Activated naive CD4-positive, alpha-beta T cell treated with anti-CD3 and anti-CD28 coated beads for 36 hours (primary cell): ENCODE data around the gene FAM209A. TPM values are rescaled to one million over a fixed set of nuclear protein-coding genes. Genes with fewer than 3 reads are reported as not detected.

ENCODE experiments used
- CTCF ChIA-PET: fragments of 350-600 bp; sonication (Branson Sonifier 250); formaldehyde crosslinking; loops from one replicate; lab custom pipeline; 2021; ENCODE audit warnings: antibody characterized with exemption; lab: Charles Lee
- DNase-seq: peaks from one replicate; pipeline ENCODE4 v3.0.0-alpha.2; 2020
- H3K27ac Mint-ChIP-seq: one replicate; pipeline ENCODE4 v1.8.0; 2021; ENCODE audit warnings: mild to moderate bottlenecking, mixed read lengths
- H3K27me3 Mint-ChIP-seq: one replicate; pipeline ENCODE4 v1.8.0; 2021; ENCODE audit warnings: low read depth, mixed read lengths
- H3K36me3 Mint-ChIP-seq: one replicate; pipeline ENCODE4 v1.8.0; 2021; ENCODE audit warnings: low read depth, mixed read lengths
- H3K4me1 Mint-ChIP-seq: one replicate; pipeline ENCODE4 v1.8.0; 2021; ENCODE audit warnings: low read depth, mixed read lengths
- H3K4me3 Mint-ChIP-seq: one replicate; pipeline ENCODE4 v1.8.0; 2021; ENCODE audit warnings: mild to moderate bottlenecking, moderate library complexity, mixed read lengths
- H3K9me3 Mint-ChIP-seq: one replicate; pipeline ENCODE4 v1.8.0; 2021; ENCODE audit warnings: mixed read lengths
- intact Hi-C: fragments of 100-400 bp; cut with micrococcal nuclease; formaldehyde crosslinking; loops from one replicate; pipeline ENCODE4 v1.15.1; 2023
- total RNA-seq, 2 experiments: library from RNA; stranded (reverse); gene quantifications; one replicate each; pipeline ENCODE4 v1.2.3, GENCODE V29; 2021

Gene FAM209A
- total RNA-seq, 2 experiments from 2014 or later = 0.31 TPM; not detected in 1

DNA sequence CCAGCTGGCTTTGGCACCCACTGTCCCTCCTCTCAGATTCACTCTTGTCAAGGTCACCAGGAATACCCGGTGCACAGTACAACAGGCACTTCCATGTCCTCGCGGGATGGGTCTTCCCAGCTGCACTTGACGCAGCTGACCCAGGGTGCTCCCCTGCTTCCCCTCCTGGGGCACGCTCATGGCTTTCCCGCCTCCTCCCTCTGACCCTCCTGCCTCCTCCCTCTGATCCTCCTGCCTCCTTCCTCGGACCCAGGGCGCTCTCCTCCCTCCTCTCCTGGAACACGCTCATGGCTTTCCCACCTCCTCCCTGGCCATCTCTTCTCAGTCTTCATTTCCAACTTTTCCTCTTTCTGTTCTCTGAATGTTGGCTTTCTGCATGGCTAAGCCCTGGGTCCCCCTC is 50.6 kb downstream of the FAM209A start:
- Mint-ChIP-seq H3K9me3 (no peaks in the 10 kb centered on the region), H3K27me3 (peaks cover 6% of the 10 kb centered on the region), H3K27ac (no peak overlapping the region), H3K36me3 (no peaks in the 10 kb centered on the region), H3K4me1 (no peaks in the 10 kb centered on the region), H3K4me3 (no peak overlapping the region)
- intact Hi-C loops = loop anchor here (5.0 kb wide), 1 partner anchor 328 kb away; the partner anchor contains the start of gene MC3R
- CTCF ChIA-PET = no interaction called here
- no peak for DNase-seq

Other genes with a start within 250 kb of the FAM209A start
- 1 to 10 TPM; 7.5 to 8.2 TPM for gene FAM210B, start 165.8 kb upstream of the FAM209A start, total RNA-seq
- gene AURKA, start 132.5 kb upstream of the FAM209A start, total RNA-seq = 100 to 1,000 TPM; 115 to 121 TPM
- 10 to 100 TPM; 68.0 to 70.7 TPM for gene CSTF1, start 132.1 kb upstream of the FAM209A start, total RNA-seq
- 1 to 10 TPM; 5.1 to 5.2 TPM for gene CASS4, start 112.5 kb upstream of the FAM209A start, total RNA-seq
- gene RTF2, start 56.1 kb upstream of the FAM209A start, total RNA-seq = 10 to 100 TPM; 76.8 to 82.9 TPM
- gene FAM209B, start 8.5 kb downstream of the FAM209A start, total RNA-seq = under 1 TPM; 0.64 to 0.95 TPM
- gene TFAP2C, start 104.6 kb downstream of the FAM209A start, total RNA-seq = not detected